Upper lobe of left lung (tissue), 4 donors: ENCODE measurements around the gene UBE2D3.

ENCODE experiments used
- EP300 ChIP-seq, 4 donors: sonication (generic); formaldehyde crosslinking; IDR thresholded peaks; one replicate each; pipeline ENCODE4 v1.5.1; 2017; ENCODE audit warnings: antibody characterized with exemption in 4 of 4, control low read depth in 2 of 4
- POLR2A ChIP-seq, 4 donors: fragments of 450-650 bp; IDR thresholded peaks; one replicate each; pipeline ENCODE4 v1.5.1; 2016 to 2017; ENCODE audit warnings: antibody characterized with exemption in 4 of 4, mild to moderate bottlenecking in 2 of 4
- TF ChIP-seq, protein P1 (sequence below), 6 experiments: fragments of 450-650 bp in 4 of 6; fragments of 200-600 bp in 2 of 6; sonication (generic) in 2 of 6; IDR thresholded peaks; one replicate each; pipeline ENCODE4 v1.5.1; 2016 to 2019; ENCODE audit warnings: antibody characterized with exemption in 6 of 6

DNA sequence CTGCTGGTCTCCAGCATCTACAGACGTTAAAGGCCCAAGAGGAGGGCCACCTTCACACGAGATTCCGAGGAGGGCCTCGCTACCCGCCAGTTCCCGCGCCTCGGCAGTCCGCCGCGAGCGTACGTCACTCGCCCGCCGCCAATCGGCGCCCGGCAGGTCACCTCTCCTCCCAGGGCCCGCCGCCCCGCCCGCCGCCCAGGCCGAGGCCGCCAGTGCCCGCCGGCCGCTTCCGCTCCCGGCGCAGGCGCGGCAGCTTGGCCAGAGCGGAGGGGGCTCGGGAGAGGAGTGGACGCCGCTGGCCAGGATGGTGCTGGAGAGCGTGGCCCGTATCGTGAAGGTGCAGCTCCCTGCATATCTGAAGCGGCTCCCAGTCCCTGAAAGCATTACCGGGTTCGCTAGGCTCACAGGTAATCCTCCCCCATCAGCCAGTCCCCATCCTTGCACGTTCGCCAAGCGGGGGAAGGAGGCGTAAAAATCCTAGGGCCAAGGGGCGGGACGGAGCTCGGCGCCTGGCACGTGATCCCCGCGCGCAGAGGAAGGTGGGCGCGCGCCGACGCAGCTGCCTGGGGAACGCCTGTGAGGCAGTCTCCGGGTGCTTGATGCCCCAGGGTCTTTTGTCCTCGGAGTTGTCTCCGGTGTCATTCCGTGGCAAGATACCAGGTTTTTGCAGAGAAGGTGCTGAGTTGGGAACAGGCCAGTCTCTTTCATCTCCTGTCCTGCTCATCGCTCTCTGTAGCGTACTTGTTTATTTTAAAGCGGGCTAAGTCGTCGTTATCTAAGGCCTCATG is 41.6 kb upstream of the UBE2D3 start, which contains the start of gene CISD2:
- TF ChIP-seq, protein P1, sequence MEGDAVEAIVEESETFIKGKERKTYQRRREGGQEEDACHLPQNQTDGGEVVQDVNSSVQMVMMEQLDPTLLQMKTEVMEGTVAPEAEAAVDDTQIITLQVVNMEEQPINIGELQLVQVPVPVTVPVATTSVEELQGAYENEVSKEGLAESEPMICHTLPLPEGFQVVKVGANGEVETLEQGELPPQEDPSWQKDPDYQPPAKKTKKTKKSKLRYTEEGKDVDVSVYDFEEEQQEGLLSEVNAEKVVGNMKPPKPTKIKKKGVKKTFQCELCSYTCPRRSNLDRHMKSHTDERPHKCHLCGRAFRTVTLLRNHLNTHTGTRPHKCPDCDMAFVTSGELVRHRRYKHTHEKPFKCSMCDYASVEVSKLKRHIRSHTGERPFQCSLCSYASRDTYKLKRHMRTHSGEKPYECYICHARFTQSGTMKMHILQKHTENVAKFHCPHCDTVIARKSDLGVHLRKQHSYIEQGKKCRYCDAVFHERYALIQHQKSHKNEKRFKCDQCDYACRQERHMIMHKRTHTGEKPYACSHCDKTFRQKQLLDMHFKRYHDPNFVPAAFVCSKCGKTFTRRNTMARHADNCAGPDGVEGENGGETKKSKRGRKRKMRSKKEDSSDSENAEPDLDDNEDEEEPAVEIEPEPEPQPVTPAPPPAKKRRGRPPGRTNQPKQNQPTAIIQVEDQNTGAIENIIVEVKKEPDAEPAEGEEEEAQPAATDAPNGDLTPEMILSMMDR (IDR thresholded peaks at IDR 0.05): peak in 4 of 6 experiments; percentile 33 to 60 (median 46)
- peak in 1 of 4 donors; percentile 7 for TF ChIP-seq EP300 (IDR thresholded peaks at IDR 0.05)
- TF ChIP-seq POLR2A (IDR thresholded peaks at IDR 0.05): peak in 3 of 4 donors; percentile 75 to 92 (median 85)
